HG02763 (cell line): ENCODE results near the gene SLC4A2.

Source experiments
- ATAC-seq: cut with Tn5 transposase; IDR thresholded peaks from one replicate; pipeline ENCODE4 v1.9.1; 2021; ENCODE audit warnings: mild to moderate bottlenecking, moderate library complexity; ENCODE audit not compliant: unreplicated experiment

SLC4A2 gene

GRCh38 chr7:151114151-151115090, 55.0 kb downstream of the SLC4A2 start:
- ATAC-seq, result no peak

DNA sequence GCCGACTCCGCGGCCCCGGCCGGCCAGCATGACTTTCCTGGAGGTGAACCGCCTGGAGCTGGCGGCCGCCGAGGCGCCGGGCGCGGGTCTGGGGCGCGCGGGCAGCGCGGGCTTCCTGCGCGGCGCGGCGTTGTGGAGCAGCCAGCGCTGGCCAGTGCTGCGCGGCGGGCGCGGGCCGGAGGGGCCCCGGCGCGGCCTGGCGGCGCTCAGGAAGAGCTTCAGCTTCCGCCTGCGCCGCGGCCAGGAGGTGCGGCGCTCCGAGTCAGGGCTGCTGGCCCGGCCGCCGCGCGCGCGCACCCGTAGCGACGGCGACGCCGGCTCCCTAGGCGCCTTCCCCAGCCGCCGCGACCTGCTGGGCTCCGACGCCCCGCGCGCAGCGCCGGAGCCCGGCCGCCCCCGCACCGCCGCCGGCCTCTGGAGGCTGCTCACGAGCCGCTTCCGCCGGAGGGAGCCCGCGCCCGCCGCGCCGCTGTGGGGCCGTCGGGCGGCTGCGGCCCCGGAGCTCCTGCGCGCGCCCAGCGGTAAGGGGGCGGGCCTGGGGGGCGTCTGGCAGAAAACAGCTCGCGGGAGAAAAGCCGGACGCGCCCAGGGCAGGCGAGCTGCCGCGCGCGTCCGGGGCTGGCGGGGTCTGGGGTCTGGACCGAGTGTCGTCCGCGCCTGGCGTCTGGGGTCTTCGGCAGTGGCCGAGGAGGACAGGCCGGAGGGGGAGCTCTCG, 55.9 kb downstream of the SLC4A2 start:
- no peak for ATAC-seq

- ATAC-seq, result no peak
Observed at GRCh38 chr7:151115836-151116418, 56.5 kb downstream of the SLC4A2 start.

- no peak for ATAC-seq
Observed at GRCh38 chr7:151116603-151117440, 57.4 kb downstream of the SLC4A2 start.

GRCh38 chr7:151117565-151117964, 58.2 kb downstream of the SLC4A2 start:
- no peak for ATAC-seq

GRCh38 chr7:151118108-151119054, 59.0 kb downstream of the SLC4A2 start:
- ATAC-seq, result no peak

DNA sequence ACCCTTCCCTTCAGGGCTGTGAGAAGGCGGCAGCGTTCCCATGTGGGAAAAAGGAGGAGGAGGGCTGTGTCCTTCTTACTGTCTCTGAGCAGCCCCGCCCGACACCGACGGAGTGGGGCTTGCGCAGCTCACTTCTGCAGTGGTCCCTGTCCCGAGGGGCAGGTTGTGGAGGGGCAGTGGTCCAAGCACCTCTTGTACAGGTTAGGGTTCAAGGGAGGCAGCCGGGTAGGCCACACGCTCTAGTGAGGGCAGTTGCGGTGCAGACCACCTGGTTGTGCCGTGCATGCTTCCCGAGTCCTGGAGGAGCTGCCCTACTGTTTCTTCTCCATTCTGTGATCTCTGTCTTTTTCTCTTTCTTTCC, 59.6 kb downstream of the SLC4A2 start:
- no peak for ATAC-seq

DNA sequence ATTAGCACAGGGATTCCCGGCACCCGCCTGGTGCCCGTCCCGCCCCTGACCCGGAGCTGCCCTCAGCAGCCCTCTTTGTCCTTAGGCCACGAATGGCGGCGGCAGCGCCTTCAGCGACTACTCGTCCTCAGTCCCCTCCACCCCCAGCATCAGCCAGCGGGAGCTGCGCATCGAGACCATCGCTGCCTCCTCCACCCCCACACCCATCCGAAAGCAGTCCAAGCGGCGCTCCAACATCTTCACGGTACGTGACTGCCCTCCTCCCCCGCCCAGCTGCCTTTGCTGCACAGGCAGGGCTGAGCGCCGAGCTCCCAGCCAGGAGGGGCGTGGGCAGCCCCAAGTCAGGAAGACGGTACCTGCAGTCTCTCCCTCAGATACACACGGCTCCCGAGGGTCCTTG, 60.5 kb downstream of the SLC4A2 start:
- no peak for ATAC-seq

DNA sequence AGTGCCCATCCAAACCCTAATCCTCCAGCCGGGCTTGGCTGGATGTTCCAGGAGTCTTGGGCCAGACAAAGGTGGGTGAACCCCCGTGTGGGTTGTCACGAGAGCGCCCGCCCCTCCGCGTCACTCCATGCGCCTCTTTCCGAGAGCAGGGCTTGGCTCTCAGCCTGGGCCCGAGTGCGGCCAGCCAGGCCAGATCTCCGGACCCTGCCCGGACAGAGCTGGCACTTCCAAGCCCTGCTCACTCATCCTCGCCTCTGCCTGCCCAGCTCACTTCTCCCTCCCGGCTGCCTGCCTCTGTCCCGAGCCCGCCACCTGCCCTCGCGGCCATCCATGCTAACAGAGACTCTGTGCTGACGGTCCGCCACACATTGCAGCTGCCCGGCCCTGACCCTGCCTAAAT, 61.5 kb downstream of the SLC4A2 start:
- ATAC-seq, result no peak

GRCh38 chr7:151121380-151122170, 62.2 kb downstream of the SLC4A2 start:
- ATAC-seq, result no peak

DNA sequence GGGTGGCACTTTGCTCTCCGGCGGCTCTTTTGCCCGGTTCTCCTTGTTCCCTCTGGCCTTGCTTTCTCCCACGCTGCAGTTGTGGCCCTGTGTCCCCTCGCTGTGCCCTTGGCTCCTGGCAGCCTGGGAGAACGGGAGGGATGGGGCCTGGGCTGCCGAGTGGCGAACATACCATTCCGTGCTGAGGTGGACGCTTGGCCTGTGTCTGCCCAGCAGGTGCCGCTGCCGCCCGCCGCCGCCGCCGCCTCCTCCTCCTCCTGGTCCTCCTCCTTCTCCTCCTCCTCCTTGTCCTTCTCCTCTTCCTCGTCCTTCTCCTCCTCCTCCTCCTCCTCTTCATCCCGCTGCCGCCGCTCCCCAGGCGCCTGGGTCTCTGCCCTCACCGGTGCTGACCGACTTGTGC, 62.9 kb downstream of the SLC4A2 start:
- no peak for ATAC-seq

GRCh38 chr7:151122796-151123157, 63.4 kb downstream of the SLC4A2 start:
- ATAC-seq, result no peak

- ATAC-seq, result no peak
Observed at GRCh38 chr7:151123158-151123821, 63.9 kb downstream of the SLC4A2 start.

GRCh38 chr7:151123822-151124464, 64.6 kb downstream of the SLC4A2 start:
- ATAC-seq, result peak; percentile 84

DNA sequence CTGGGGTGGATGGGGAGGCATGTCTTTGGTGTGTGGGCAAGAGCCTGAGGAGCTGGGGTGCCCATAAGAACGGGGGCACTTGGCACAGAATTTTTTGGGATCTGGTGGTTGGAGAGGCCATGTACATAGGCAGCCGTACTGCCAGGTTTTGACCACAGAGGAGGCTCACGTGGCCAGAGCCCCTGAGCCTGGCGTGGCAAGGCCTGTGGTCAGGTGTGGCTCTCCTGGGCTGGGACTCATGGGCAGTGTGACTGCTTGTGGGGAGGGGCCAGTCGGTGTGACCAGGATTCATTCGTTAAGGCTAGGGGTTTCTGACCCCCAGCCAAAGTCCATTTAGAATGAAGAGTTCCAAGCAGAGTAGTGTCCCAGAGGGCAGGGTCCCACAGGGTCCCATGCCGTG, 65.1 kb downstream of the SLC4A2 start:
- ATAC-seq, result no peak

DNA sequence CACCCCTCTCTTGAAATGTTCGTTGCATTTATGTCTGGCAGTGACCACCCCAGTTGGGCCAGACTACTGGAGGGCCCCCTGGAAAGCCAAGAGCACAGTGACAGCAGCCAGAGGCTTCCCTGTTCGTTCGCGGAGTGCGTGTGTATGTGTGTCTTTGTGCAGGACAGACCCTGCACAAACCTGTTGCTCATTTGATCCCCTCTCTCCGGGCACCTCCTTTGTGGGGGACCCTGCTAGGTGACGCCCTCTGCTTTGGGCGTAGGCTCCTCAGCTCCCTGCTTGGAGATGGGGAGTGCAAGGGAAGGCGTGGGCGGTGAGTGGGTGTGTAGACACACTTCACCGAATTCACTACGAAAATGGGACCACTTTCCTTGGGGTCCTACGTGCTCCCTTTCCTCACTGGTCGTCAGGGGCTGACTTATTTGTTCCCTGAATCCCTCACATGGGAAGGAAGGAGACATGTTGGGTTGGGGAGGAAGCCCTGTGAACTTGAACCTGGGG, 65.6 kb downstream of the SLC4A2 start:
- ATAC-seq, result no peak

GRCh38 chr7:151125470-151125845, 66.1 kb downstream of the SLC4A2 start:
- ATAC-seq, result no peak
